HCT116 (cell line): ENCODE data around the gene DCTN2. TPM values are rescaled to one million over a fixed set of nuclear protein-coding genes. Genes with fewer than 3 reads are reported as not detected.

Experiments used
- ATAC-seq: fragments of 200-7000 bp; cut with Tn5 transposase; 2 replicates; pipeline ENCODE4 v1.9.1; 2020; ENCODE audit warnings: mild to moderate bottlenecking, moderate library complexity
- BruUV-seq: library from RNA; stranded (reverse); fragments of 400-500 nt; replicated peaks from 2 replicates; lab custom pipeline; 2021; lab: Mats Ljungman, UMichigan
- CTCF ChIA-PET: fragments of 300-600 bp; sonication (Branson Sonifier 250); formaldehyde crosslinking; loops from one replicate; lab custom pipeline; 2021; ENCODE audit warnings: antibody characterized with exemption; lab: Charles Lee
- POLR2A ChIA-PET: fragments of 300-600, 350-600 bp; sonication (Branson Sonifier 250); formaldehyde crosslinking; loops from one replicate; lab custom pipeline; 2021; ENCODE audit warnings: antibody characterized with exemption; lab: Charles Lee
- RAD21 ChIA-PET, 2 experiments: fragments of 300-600 bp; sonication (Branson Sonifier 250); formaldehyde crosslinking; loops; one replicate each; lab custom pipeline; 2023; ENCODE audit warnings: low total read pairs in 2 of 2; ENCODE audit not compliant: uncharacterized antibody in 2 of 2, unreplicated experiment in 2 of 2, low non-redundant PET in 1 of 2; lab: Charles Lee
- DNase-seq: peaks from one replicate; pipeline ENCODE4 v3.0.0-alpha.2; 2010; ENCODE audit warnings: low read depth, low spot score
- H2AFZ ChIP-seq: fragments of 200-600 bp; shearing (Covaris generic), sonication (generic); 2 replicates; pipeline ENCODE4 v1.6.1; 2017; ENCODE audit warnings: low read depth, mixed run types, mixed read lengths, antibody characterized with exemption, low read length; ENCODE audit not compliant: poor library complexity, severe bottlenecking
- H3K27ac ChIP-seq: 2 replicates; pipeline ENCODE4 v1.5.1; 2012; ENCODE audit warnings: low read depth, low read length
- H3K27me3 ChIP-seq: fragments of 200-600 bp; sonication (generic); 2 replicates; pipeline ENCODE4 v1.6.1; 2016; ENCODE audit warnings: mixed run types, low read length, mixed read lengths; ENCODE audit not compliant: insufficient read depth
- H3K36me3 ChIP-seq, 2 experiments: fragments of 200-500 bp in 1 of 2; fragments of 200-600 bp in 1 of 2; sonication (Bioruptor generic) in 1 of 2; sonication (generic) in 1 of 2; 2 replicates each; pipeline versions ENCODE4 v1.5.1 to v1.6.1; 2014 to 2016; ENCODE audit warnings: low read length in 2 of 2, inconsistent platforms in 1 of 2, mixed read lengths in 1 of 2, mixed run types in 1 of 2; ENCODE audit not compliant: insufficient read depth in 2 of 2, control insufficient read depth in 1 of 2
- H3K4me1 ChIP-seq, 2 experiments: fragments of 200-600 bp in 1 of 2; sonication (generic) in 1 of 2; 2 replicates each; pipeline versions ENCODE4 v1.5.1 to v1.6.1; 2012 to 2017; ENCODE audit warnings: low read length in 2 of 2, inconsistent platforms in 1 of 2, mild to moderate bottlenecking in 1 of 2, mixed read lengths in 1 of 2, mixed run types in 1 of 2, moderate library complexity in 1 of 2; ENCODE audit not compliant: insufficient read depth in 2 of 2, control insufficient read depth in 1 of 2
- H3K4me2 ChIP-seq: fragments of 200-600 bp; sonication (generic); 2 replicates; pipeline ENCODE4 v1.6.1; 2017; ENCODE audit warnings: mixed run types, low read length, mixed read lengths
- H3K4me3 ChIP-seq, 2 experiments: fragments of 200-600 bp in 1 of 2; sonication (generic) in 1 of 2; replicated peaks in 1 of 2; 2 replicates each; pipeline ENCODE4 v1.5.1; 2011 to 2016; ENCODE audit warnings: low read length in 2 of 2, control low read depth in 1 of 2, low read depth in 1 of 2, mild to moderate bottlenecking in 1 of 2, mixed read lengths in 1 of 2, mixed run types in 1 of 2
- H3K79me2 ChIP-seq: fragments of 200-600 bp; sonication (generic); 2 replicates; pipeline ENCODE4 v1.6.1; 2017; ENCODE audit warnings: mild to moderate bottlenecking, mixed run types, low read length, moderate library complexity, mixed read lengths; ENCODE audit not compliant: insufficient read depth
- H3K9ac ChIP-seq: fragments of 200-600 bp; sonication (generic); 2 replicates; pipeline ENCODE4 v1.6.1; 2016; ENCODE audit warnings: low read length, mixed read lengths
- H3K9me2 ChIP-seq: fragments of 200-600 bp; sonication (generic), shearing (Covaris generic); 2 replicates; pipeline ENCODE4 v1.6.1; 2017; ENCODE audit warnings: mixed run types, mild to moderate bottlenecking, moderate library complexity; ENCODE audit not compliant: insufficient read depth
- H3K9me3 ChIP-seq, 2 experiments: fragments of 200-500 bp in 1 of 2; fragments of 200-600 bp in 1 of 2; sonication (Bioruptor generic) in 1 of 2; sonication (generic) in 1 of 2; 2 replicates each; pipeline ENCODE4 v1.6.1; 2014 to 2017; ENCODE audit warnings: low read length in 2 of 2, mixed read lengths in 2 of 2, inconsistent platforms in 1 of 2, low read depth in 1 of 2, mild to moderate bottlenecking in 1 of 2, mixed run types in 1 of 2, moderate library complexity in 1 of 2; ENCODE audit not compliant: control insufficient read depth in 1 of 2, insufficient read depth in 1 of 2
- H4K20me1 ChIP-seq: fragments of 200-600 bp; sonication (generic), shearing (Covaris generic); 2 replicates; pipeline ENCODE4 v1.6.1; 2017; ENCODE audit warnings: mixed run types, mild to moderate bottlenecking, moderate library complexity; ENCODE audit not compliant: insufficient read depth
- EGR1 ChIP-seq: IDR thresholded peaks from 2 replicates; pipeline ENCODE4 v1.6.1; 2012; ENCODE audit warnings: low read depth
- EZH2 ChIP-seq: fragments of 200-600 bp; sonication (generic); IDR thresholded peaks from 2 replicates; pipeline ENCODE4 v1.6.1; 2017; ENCODE audit warnings: antibody characterized with exemption, mixed run types
- POLR2AphosphoS5 ChIP-seq: IDR thresholded peaks from 2 replicates; pipeline ENCODE4 v1.6.1; 2011; ENCODE audit warnings: mild to moderate bottlenecking, low read depth, low read length, moderate library complexity
- RAD21 ChIP-seq: IDR thresholded peaks from 2 replicates; pipeline ENCODE4 v1.6.1; 2012; ENCODE audit warnings: low read depth, mild to moderate bottlenecking
- SP1 ChIP-seq: IDR thresholded peaks from 2 replicates; pipeline ENCODE4 v1.6.1; 2012; ENCODE audit warnings: low read depth
- TCF7L2 ChIP-seq: IDR thresholded peaks from 2 replicates; pipeline ENCODE4 v1.7.0; 2011; ENCODE audit warnings: borderline replicate concordance, inconsistent platforms; ENCODE audit not compliant: insufficient read depth, insufficient read length; ENCODE audit errors: extremely low read depth
- YY1 ChIP-seq: IDR thresholded peaks from 2 replicates; pipeline ENCODE4 v1.6.1; 2011; ENCODE audit warnings: low read length, low read depth, moderate library complexity, mild to moderate bottlenecking; ENCODE audit not compliant: insufficient replicate concordance; ENCODE audit errors: extremely low read depth
- ZNF274 ChIP-seq: fragments of 200-500 bp; sonication (Bioruptor generic); IDR thresholded peaks from 2 replicates; pipeline ENCODE4 v1.6.1; 2014; ENCODE audit warnings: mild to moderate bottlenecking, low read depth, low read length, inconsistent platforms
- intact Hi-C: fragments of 100-400 bp; cut with micrococcal nuclease; formaldehyde crosslinking; loops from 2 replicates; pipeline ENCODE4 v1.10.0; 2022
- total RNA-seq: library from RNA; stranded (reverse); gene quantifications from one replicate; pipeline ENCODE4 v1.2.1, GENCODE V29; 2021; ENCODE audit not compliant: unreplicated experiment

The DCTN2 gene
- total RNA-seq, 1 experiment from 2014 or later: 95.9 TPM

DNA sequence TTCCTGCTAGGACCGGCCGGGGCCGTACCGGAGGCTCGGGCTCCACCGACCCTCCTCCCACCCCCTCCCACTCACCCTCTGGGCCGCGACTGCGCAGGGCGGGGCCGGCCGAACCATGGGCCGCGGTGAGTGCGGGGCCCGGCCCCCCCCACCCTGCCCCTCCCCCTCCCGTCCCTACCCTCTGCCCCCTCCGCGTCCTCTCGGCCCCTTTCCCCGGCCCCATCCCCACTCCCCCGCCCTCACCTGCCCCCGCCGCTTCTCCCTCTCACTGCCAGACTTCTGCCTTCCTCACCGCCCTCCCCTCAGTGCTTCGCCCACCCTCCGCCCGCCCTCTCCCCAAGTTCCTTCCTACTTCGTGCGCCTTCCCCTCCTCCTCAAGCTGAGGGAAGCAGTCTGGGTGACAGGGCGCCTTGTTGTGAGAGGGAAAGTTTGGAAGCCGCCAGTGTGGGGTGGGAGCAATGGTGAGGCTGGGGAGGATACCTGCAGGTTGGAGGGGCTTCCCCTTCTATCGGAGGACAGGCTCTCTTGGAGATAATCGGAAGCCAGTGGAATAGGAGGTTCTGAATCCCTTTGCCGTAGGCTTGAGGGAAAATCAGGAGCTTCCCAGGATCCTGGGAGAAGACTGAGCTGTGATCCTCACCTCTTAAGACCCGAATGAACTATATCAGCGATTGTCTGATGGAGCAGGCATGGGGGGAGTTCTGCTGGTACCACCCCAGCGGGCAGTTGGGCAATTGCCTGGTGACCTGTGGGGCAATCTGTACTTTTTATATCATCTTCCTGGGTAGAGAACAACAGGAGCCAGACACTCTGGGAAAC is 23.9 kb downstream of the DCTN2 start:
- Histone ChIP-seq H3K27me3 (no peaks in the 10 kb centered on the region), H3K9me2 (no peaks in the 10 kb centered on the region), H2AFZ (no peak overlapping the region), H3K9ac (peak overlapping the region; percentile 79), H3K4me2 (peak overlapping the region; percentile 94), H3K36me3 (peaks cover 10 to 31% of the 10 kb centered on the region in 2 experiments), H3K79me2 (peaks cover 48% of the 10 kb centered on the region), H3K9me3 (no peaks in the 10 kb centered on the region), H3K27ac (peak overlapping the region; percentile 85), H3K4me1 (peaks cover 24 to 51% of the 10 kb centered on the region in 2 experiments), H3K4me3 (peak overlapping the region; percentile 60 to 93), H4K20me1 (peaks cover 7% of the 10 kb centered on the region; the same call in 1 of the 2 replicates)
- BruUV-seq: TSS peak; percentile 48
- DNase-seq (no peak), ATAC-seq (no peak)
- TF ChIP-seq POLR2AphosphoS5: peak; percentile 19; the same call in 1 of the 2 replicates
- TF ChIP-seq EGR1: no peak
- TF ChIP-seq RAD21: no peak
- no peak for TF ChIP-seq EZH2
- POLR2A ChIA-PET: no interaction called here
- CTCF ChIA-PET: interaction anchor here (0.9 kb wide), 1 partner anchor 23 kb away, joined by 3 read pairs; no protein-coding TSS in a partner anchor
- intact Hi-C loops: no loop called here
- RAD21 ChIA-PET: no interaction called here

DNA sequence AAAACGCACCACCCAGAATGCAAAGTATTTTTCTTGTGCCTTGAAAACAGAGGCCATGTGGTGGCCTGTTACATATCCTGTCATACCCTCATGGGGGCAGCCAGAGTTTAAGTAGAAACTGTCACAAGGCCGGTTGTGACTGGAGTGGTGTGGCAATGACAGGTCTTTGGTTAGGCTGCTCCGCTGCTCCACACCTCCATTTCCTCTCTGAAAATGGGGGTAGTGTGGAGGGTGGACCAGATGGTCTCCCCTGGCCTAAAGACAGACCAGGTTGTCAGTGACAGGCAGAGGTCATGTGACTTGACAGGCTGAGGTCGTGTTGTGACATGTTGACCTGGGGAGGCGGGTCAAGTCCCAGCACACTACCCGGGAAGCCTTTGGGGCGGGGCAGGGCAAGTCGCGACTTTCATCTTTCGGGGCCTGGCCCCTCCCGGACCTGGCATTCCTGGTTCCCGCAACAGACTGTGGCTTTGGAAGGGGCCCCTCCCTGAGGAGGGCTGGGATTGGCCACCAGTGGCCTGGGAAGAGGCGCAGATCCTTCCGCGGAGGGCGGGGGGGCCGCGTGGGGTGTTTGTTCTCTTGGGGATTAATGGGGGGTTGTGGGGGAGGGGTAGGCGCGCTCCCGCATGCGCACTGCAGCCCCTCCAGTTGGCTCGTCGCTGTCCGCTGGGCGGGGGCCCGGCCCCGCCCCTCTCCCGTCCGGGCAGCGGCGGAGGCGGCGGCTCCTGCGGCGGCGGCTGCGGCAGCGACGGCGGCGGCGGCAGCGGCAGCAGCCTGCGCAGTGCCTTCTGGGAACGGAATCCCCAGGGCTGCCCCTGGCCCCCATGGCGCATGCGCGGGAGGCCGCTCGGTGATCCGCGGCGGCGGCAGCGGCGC is 24.7 kb downstream of the DCTN2 start, which contains the start of gene MBD6:
TSS of gene MBD6 (plus strand) at position 814 of the 876 bp plus-strand sequence. CDS start 1,480 bp downstream, outside the sequence.
- peak; percentile 75 for DNase-seq
- Histone ChIP-seq H3K9me3 (no peaks in the 10 kb centered on the region), H3K4me2 (peak within 1 kb of the TSS; percentile 94), H2AFZ (no peak within 1 kb of the TSS), H3K4me1 (peaks cover 24 to 55% of the 10 kb centered on the region in 2 experiments), H4K20me1 (peaks cover 7% of the 10 kb centered on the region; the same call in 1 of the 2 replicates), H3K27ac (peak within 1 kb of the TSS; percentile 85), H3K27me3 (no peaks in the 10 kb centered on the region), H3K9ac (peak within 1 kb of the TSS; percentile 79), H3K9me2 (no peaks in the 10 kb centered on the region), H3K36me3 (peaks cover 12 to 29% of the 10 kb centered on the region in 2 experiments), H3K4me3 (peak within 1 kb of the TSS; percentile 60 to 93)
- ChIA-PET RAD21 (no interaction called here), CTCF (no interaction called here), POLR2A (no interaction called here)
- intact Hi-C loops: no loop called here
- TF ChIP-seq SP1 (no peak), TCF7L2 (peak; percentile 96), YY1 (no peak), ZNF274 (no peak), POLR2AphosphoS5 (peak; percentile 64)
- TF ChIP-seq, all 23 proteins: peak for 2
- H3K79me2 ChIP-seq: peaks cover 56% of the 10 kb centered on the region
- no TSS peak for BruUV-seq
- peak; percentile 37 for ATAC-seq
